ENCODE results near the gene PSMD3. TPM values are rescaled to one million over a fixed set of nuclear protein-coding genes. Genes with fewer than 3 reads are reported as not detected.
A peak's percentile ranks its signal among the peaks of the same experiment; 100 is the strongest.
"Not testable (repeated sequence)": the region's sequence is repeated elsewhere in the genome, so short reads cannot be mapped to it uniquely, and the experiment has no call there.

PSMD3 gene
- polyA plus RNA-seq, 2 of the 4 experiments (the other 2 are of a cell fraction): 87.7 to 193 TPM

DNA sequence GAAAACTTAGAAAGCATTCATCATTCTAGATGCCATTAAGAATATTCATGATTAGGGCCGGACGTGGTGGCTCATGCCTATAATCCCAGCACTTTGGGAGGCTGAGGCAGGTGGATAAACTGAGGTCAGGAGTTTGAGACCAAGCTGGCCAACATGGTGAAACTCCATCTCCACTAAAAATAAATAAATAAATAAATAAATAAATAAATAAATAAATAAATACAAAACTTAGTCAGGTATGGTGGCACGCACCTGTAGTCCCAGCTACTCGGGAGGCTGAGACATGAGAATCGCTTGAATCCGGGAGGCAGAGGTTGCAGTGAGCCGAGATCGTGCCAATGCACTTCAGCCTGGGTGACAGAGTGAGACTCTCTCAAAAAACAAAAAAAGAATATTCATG lies 20.7 kb downstream of the PSMD3 start:
- H3K27ac ChIP-seq; H3K9me3 ChIP-seq; H3K4me2 ChIP-seq; ATAC-seq; H3K4me3 ChIP-seq; FAIRE-seq; POLR2A ChIA-PET; DNase-seq (ENCODE audit: low read depth in 1 of 2, low spot score in 1 of 2); H3K4me1 ChIP-seq: not testable (repeated sequence)
- CTCF ChIA-PET: interaction anchor here (0.6 to 24.9 kb wide), 10 partner anchors 13 to 278 kb away, joined by 3 to 625 read pairs (median 4); partner anchors contain the start of gene CSF3
- TF ChIP-seq ZC3H11A (IDR thresholded peaks at IDR 0.05): peak; percentile 96
- WGBS (ENCODE audit: missing lambda C conversion rate): 95% methylated on average over 8 of the region's 8 CpGs

GRCh38 chr17:40004072-40004471 lies 23.5 kb downstream of the PSMD3 start:
- H3K4me1 ChIP-seq: no peaks in the 10 kb centered on the region
- H3K9me3 ChIP-seq: no peaks in the 10 kb centered on the region
- FAIRE-seq: no peak
- no peak overlapping the region for H3K4me2 ChIP-seq
- TF ChIP-seq CEBPB (IDR thresholded peaks at IDR 0.05) (no peak), TFCP2L1 (CRISPR knock-in tag; IDR thresholded peaks at IDR 0.05) (no peak), MYC (IDR thresholded peaks at IDR 0.05; ENCODE audit: borderline replicate concordance, low read length) (no peak), JUNB (IDR thresholded peaks at IDR 0.05) (no peak), ZFP36 (IDR thresholded peaks at IDR 0.05; ENCODE audit: borderline replicate concordance, partially characterized antibody) (no peak), ZSCAN20 (CRISPR knock-in tag; IDR thresholded peaks at IDR 0.05) (no peak), FOSB (CRISPR knock-in tag; IDR thresholded peaks at IDR 0.05) (no peak), RFX5 (IDR thresholded peaks at IDR 0.05) (no peak), KDM1A (IDR thresholded peaks at IDR 0.05; ENCODE audit: low read depth) (no peak), BHLHE40 (IDR thresholded peaks at IDR 0.05; ENCODE audit: low read depth, low read length) (no peak), BCL3 (IDR thresholded peaks at IDR 0.05) (no peak), HOXB13 (CRISPR knock-in tag; IDR thresholded peaks at IDR 0.05; ENCODE audit: low read depth) (no peak), KDM5A (IDR thresholded peaks at IDR 0.05) (no peak)
- no peak for DNase-seq (ENCODE audit: low read depth in 1 of 2, low spot score in 1 of 2)
- ATAC-seq: no peak
- POLR2A ChIA-PET: no interaction called here
- H3K4me3 ChIP-seq: no peak overlapping the region
- 72% methylated on average over 9 of the region's 9 CpGs for WGBS (ENCODE audit: missing lambda C conversion rate)
- H3K27ac ChIP-seq: no peak overlapping the region
- CTCF ChIA-PET: interaction anchor here (0.7 to 24.9 kb wide), 9 partner anchors 11 to 351 kb away, joined by 3 to 625 read pairs (median 3); partner anchors contain the start of gene CSF3

- Histone ChIP-seq H3K4me1 (no peaks in the 10 kb centered on the region), H3K9me3 (no peaks in the 10 kb centered on the region), H3K27ac (no peak overlapping the region), H3K4me2 (no peak overlapping the region), H3K4me3 (no peak overlapping the region)
- TF ChIP-seq FOSL2 (IDR thresholded peaks at IDR 0.05) (no peak), FOSL2 (CRISPR knock-in tag; IDR thresholded peaks at IDR 0.05) (no peak), RNF2 (IDR thresholded peaks at IDR 0.05; ENCODE audit: borderline replicate concordance, low read depth) (no peak), EHMT2 (IDR thresholded peaks at IDR 0.05; ENCODE audit: low read depth) (no peak), NFE2L2 (conservative IDR thresholded peaks at IDR 0.05; ENCODE audit: low read length) (no peak), HOXA7 (CRISPR knock-in tag; IDR thresholded peaks at IDR 0.05) (no peak), RFX5 (IDR thresholded peaks at IDR 0.05) (no peak), FOSB (CRISPR knock-in tag; IDR thresholded peaks at IDR 0.05) (no peak), ZNF302 (CRISPR knock-in tag; IDR thresholded peaks at IDR 0.05) (no peak), POLR2A (IDR thresholded peaks at IDR 0.05; ENCODE audit: low read length) (no peak), MAX (IDR thresholded peaks at IDR 0.05) (no peak), ZSCAN20 (CRISPR knock-in tag; IDR thresholded peaks at IDR 0.05) (no peak), ATOH8 (CRISPR knock-in tag; IDR thresholded peaks at IDR 0.05; ENCODE audit: low read depth) (no peak), PHF8 (IDR thresholded peaks at IDR 0.05; ENCODE audit: borderline replicate concordance, low read depth) (no peak), CBX2 (IDR thresholded peaks at IDR 0.05; ENCODE audit: borderline replicate concordance, low read depth) (no peak), HOXB13 (CRISPR knock-in tag; IDR thresholded peaks at IDR 0.05; ENCODE audit: low read depth) (no peak), ESRRA (IDR thresholded peaks at IDR 0.05; ENCODE audit: borderline replicate concordance, low read length) (no peak), NR3C1 (IDR thresholded peaks at IDR 0.05) (no peak), CHD2 (IDR thresholded peaks at IDR 0.05; ENCODE audit: low read length, partially characterized antibody) (no peak), ZC3H11A (IDR thresholded peaks at IDR 0.05) (no peak), HES2 (IDR thresholded peaks at IDR 0.05) (no peak)
- WGBS (ENCODE audit: missing lambda C conversion rate): 89% methylated on average over 7 of the region's 7 CpGs
- ATAC-seq (no peak), FAIRE-seq (peak; percentile 54), DNase-seq (ENCODE audit: low read depth in 1 of 2, low spot score in 1 of 2) (no peak)
- CTCF ChIA-PET: interaction anchor here (0.7 to 24.9 kb wide), 9 partner anchors 11 to 187 kb away, joined by 3 to 625 read pairs (median 3); partner anchors contain the start of gene CSF3
- POLR2A ChIA-PET: no interaction called here
Observed at GRCh38 chr17:40004712-40005111, 24.1 kb downstream of the PSMD3 start.
